ENCODE data around the gene RBFOX2.
"Not testable (repeated sequence)": the region's sequence is repeated elsewhere in the genome, so short reads cannot be mapped to it uniquely, and the experiment has no call there.

Gene RBFOX2

GRCh38 chr22:36003972-36004674 is 24.5 kb downstream of the RBFOX2 start:
- DNase-seq, result no peak

GRCh38 chr22:36002718-36003260 is 25.8 kb downstream of the RBFOX2 start:
- DNase-seq, result no peak

GRCh38 chr22:36002084-36002483 is 26.5 kb downstream of the RBFOX2 start:
- no peak for DNase-seq

GRCh38 chr22:35998748-35999147 is 29.9 kb downstream of the RBFOX2 start:
- no peak for DNase-seq

- DNase-seq, result no peak
Measured at GRCh38 chr22:35997438-35997837, 31.2 kb downstream of the RBFOX2 start.

- DNase-seq, result no peak
Measured at GRCh38 chr22:35996596-35996995, 32.0 kb downstream of the RBFOX2 start.

- peak; percentile 52 for DNase-seq
Measured at GRCh38 chr22:35995772-35996171, 32.9 kb downstream of the RBFOX2 start.

- peak; percentile 38 for DNase-seq
Measured at GRCh38 chr22:35995348-35995747, 33.3 kb downstream of the RBFOX2 start.

GRCh38 chr22:35993727-35994126 is 34.9 kb downstream of the RBFOX2 start:
- DNase-seq, result not testable (repeated sequence)

- no peak for DNase-seq
Measured at GRCh38 chr22:35993048-35993714, 35.4 kb downstream of the RBFOX2 start.

- DNase-seq, result no peak
Measured at GRCh38 chr22:35991168-35991567, 37.5 kb downstream of the RBFOX2 start.

GRCh38 chr22:35988030-35988429 is 40.6 kb downstream of the RBFOX2 start:
- no peak for DNase-seq

GRCh38 chr22:35987487-35987886 is 41.1 kb downstream of the RBFOX2 start:
- DNase-seq, result peak; percentile 94

- peak; percentile 63 for DNase-seq
Measured at GRCh38 chr22:35986088-35986487, 42.5 kb downstream of the RBFOX2 start.

- DNase-seq, result no peak
Measured at GRCh38 chr22:35985371-35985770, 43.3 kb downstream of the RBFOX2 start.

GRCh38 chr22:35984183-35985175 is 44.1 kb downstream of the RBFOX2 start:
- no peak for DNase-seq

- no peak for DNase-seq
Measured at GRCh38 chr22:35981900-35982299, 46.7 kb downstream of the RBFOX2 start.

- no peak for DNase-seq
Measured at GRCh38 chr22:35978889-35979288, 49.7 kb downstream of the RBFOX2 start.

GRCh38 chr22:35978201-35978600 is 50.4 kb downstream of the RBFOX2 start:
- no peak for DNase-seq

- no peak for DNase-seq
Measured at GRCh38 chr22:35977136-35977535, 51.5 kb downstream of the RBFOX2 start.

GRCh38 chr22:35973388-35973787 is 55.2 kb downstream of the RBFOX2 start:
- DNase-seq, result no peak

- no peak for DNase-seq
Measured at GRCh38 chr22:35972559-35972958, 56.1 kb downstream of the RBFOX2 start.
